ENCODE data around the gene SHISA7.
"Not testable (repeated sequence)": the region's sequence is repeated elsewhere in the genome, so short reads cannot be mapped to it uniquely, and the experiment has no call there.

Gene SHISA7

GRCh38 chr19:55409179-55409578 is 33.9 kb downstream of the SHISA7 start:
- DNase-seq = not testable (repeated sequence)

DNA sequence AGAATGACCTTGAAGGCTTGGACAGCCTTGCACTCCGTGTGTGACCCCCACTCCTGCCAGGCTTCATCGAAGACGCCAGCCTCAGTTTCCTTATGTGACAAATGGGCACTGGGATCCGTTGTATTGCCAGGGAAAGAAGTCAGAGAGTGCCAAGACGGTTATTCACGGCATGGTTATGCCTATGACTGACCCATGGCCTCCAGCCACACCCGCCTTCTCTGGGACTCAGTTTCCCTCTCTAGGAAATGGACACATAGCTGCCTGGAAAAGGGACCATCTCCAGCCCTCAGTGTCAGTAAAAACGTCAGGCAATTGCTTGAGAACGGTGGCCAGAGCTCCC is 34.6 kb downstream of the SHISA7 start:
- peak; percentile 60 for DNase-seq

DNA sequence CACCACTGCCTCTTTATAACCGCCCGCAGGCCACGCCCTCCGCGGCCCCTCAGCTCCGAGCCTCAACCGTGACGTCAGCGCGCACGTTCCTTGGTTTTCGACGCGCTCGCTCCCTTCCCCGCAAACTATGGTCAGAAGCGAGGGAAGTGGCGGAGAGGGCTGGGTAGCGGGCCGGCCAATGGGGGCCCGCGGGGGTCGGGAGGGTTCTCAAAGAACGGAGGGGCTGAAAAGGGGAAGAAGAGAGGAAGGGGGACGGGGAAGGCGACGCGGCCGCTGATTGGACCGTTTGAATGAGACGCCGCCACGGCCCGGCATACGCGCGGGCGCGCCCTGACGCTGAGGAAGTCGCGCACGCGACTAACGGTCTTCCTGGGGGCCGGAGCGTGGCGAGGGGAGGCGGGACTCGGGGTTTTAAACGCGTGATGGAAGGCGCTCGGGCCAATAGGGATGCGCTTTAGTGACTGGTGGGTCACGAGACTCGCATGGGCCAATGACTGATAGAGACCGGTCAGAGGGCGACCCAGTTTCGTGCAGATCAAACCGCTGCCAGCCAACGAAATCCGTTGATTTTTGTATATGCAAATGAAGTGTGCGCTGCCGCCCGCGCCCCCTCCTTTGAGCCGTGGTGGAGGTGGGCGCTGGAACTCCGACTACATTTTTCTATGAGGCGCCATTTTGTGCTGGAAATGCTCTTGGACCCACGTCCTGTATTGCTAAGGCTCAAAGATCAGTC is 35.1 kb downstream of the SHISA7 start:
- DNase-seq = peak; percentile 100

DNA sequence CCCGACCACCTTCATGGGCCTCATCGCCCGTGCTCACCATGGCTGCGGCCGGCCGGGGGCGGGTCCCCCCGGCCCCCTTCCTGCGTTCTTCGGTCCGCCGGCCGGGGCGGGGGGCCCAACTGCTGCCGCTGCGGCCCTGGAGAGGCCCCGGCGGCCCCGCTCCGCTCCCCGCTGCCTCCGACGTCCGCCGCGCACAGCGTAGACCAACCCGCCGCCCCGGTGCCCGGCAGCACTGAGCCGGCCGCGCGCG is 35.6 kb downstream of the SHISA7 start, which contains the start of gene UBE2S:
Gene UBE2S (minus strand): TSS at position 239 of the 250 bp plus-strand sequence. CDS start 199 bp downstream, at position 40.
- DNase-seq = not testable (repeated sequence)

DNA sequence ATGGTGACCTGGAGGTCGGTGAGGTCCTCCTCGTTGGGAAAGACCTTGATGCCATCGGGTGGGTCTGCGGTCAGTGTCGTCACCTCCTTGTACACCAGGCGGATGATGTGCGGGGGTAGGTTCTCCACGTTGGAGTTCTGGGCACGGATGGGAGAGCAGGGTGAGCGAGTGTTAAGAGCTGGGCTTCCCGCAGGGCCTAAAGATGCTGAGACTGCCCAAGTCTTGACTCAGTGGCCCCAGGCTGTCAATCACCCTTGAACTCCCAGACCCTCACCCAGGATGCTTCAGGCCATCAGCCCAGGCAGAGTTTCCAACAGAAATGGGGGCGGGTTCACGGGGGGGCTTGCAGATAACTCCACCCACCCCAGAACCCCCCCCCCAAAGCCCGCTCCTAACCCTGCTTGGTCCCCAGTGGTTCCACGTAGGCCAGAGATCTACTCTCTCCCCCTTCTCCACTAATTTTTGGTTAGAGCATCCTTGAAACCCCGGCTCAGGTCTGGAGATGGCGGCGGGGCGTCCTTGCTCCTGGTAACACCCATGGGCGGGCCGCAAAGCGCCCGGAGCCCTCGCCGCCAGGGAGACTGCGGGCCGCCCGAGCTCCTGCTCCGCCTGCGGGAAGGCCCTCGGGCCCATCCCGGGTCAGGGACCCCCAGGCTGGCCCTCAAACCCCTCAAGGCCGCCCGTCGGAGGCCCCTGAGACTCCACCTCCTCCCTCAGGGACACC is 36.1 kb downstream of the SHISA7 start:
- no peak for DNase-seq

DNA sequence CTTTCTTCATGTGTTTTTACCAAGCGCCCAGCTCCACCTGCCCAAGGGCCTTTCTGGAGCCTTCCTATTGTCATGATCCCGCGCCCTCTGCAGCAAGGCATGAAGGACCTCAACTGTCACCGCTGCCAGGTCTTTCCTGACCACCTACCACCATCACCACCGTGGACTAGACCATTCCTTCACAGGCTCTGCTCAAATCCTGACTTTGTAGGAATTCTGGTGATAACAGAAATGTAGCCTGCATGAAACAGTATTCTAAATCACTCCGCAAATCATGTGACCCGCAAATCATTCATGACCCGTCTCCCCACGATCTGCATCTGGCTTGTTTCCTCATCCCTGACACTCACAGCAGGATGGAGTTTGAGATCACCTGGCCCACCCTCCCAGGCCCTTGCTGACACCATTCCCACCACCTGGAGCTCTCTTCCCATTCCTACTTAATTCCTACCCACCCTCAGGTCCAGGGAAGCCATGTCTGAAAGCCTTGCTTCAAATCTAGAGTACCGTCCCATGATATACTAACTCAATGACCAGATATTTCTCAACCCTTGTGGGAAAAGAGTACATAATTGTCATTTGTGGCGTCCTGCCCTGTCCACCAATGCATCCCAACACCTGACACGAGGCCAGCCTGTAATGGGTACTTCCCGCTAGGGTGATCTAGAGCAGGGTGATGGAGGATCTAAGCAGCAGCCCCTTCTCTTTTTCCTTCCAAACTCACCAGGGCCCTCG is 36.8 kb downstream of the SHISA7 start:
- no peak for DNase-seq

DNA sequence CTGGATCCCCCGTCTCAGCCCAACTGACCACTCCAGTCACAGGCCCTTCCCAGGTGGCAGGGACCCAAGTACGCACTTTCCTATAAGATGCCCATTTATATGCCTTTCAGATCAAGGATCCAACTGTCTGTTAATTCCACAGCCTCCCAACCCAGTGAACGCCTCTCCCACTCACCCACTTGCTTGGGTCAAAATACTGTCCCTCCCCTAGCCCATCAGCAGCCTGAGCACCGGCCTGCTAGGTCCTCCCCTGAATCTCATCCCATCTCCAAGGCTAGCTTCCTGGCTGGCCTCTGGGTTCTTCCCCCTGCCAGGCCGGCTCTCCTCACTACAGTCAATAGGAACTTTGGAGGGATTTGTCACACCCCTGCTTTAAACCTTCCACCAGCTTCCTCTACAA is 37.5 kb downstream of the SHISA7 start:
- no peak for DNase-seq

- DNase-seq = no peak
Measured at GRCh38 chr19:55402509-55402908, 40.6 kb downstream of the SHISA7 start.

DNA sequence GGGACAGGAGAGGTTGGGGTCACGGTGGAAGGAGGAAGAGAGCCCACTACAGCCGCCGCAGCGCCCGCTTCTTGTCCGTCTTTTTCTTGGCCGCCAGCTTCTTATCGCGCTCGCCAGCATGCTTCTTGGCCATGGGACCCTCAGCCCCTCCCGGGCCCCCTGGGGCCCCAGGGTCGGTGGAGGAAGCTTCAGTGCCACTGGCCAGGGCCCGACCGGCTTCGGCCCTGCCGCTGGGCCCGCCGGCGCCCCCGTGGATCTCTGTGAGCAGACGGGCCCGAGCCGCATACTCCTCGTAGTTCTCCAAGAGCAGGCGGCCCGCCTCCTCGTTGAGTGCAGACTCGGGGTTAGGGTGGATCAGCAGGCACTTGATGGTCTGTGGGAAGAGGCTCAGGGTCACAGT is 41.7 kb downstream of the SHISA7 start:
- not testable (repeated sequence) for DNase-seq

DNA sequence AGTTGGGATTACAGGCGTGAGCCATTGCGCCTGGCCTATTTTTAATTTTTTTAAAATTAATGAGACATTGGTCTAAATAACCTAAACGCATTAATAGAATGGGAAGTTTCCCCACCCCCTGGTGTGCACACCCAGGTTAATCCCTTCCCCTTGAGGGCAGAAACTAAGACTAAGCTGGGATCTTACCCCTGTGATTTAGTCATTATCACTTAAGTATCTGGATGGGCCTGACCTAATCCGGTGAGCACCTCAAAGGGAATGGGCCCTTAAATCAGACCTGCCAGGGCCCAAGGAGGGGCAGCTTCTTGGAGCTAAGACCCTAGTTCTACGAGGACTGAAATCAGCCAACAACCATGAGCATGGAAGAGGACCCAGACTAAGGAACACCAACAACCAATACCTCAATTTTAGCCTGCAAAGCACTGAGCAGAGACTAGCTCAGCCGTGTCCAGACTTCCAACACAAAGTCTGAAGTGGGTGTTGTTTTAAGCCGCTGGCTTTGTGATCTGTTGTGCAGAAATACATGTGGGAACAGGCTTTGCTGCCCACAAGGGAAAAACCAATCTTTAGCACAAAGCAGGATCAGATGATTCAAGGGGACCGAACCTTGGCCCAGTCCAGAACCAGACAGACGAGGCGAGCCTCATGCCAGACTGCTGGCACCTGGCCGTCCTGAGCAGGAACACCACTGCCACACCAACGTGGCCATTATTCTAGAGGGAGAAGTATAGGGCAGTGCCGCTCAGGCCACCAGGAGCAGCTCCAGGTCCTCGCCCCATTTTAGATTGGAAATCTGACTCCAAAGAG is 42.6 kb downstream of the SHISA7 start:
- no peak for DNase-seq

GRCh38 chr19:55398200-55398925 is 44.7 kb downstream of the SHISA7 start:
- DNase-seq = no peak

DNA sequence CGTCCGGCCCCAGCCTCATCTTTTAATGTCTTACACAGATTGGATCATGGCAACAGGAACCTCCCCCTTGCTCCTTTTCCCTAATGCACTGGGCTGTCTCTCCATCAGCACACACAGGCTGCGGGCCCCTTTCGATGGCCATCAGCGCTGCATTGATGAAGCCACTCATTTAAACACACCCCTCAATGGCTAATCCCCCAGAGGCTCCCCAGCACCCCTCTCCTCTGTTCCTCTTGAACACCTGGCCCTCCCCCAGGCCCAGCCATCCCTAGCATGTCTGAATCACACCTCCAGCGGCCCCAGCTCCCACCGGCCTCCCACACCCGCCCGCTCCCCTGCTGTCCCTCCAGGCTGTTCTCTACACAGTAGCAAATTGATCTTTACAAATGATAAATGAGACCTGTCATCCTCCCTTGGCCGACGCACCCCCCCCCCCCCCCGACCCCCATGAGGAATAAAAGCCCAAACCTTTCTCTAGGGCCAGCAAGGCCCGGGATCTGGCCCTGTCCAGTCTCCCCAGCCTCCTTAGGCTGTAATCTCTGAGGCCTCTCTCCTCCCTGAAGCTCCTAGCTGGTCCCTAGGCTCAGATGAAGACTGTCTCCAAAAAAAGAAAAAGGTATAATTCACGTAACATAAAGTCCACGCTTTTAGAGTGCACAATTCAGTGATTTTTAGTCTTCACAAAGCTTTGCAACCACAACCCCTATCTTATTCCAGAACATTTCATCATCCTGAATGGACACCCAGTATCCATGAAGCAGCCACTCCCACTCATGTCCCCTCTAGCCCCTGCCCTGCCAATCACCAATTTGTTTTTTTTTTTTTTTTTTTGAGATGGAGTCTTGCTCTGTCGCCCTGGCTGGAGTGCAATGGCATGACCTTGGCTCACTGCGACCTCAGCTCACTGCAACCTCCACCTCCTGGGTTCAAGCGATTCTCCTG is 50.0 kb downstream of the SHISA7 start:
- DNase-seq = no peak

- DNase-seq = no peak
Measured at GRCh38 chr19:55391702-55392615, 51.1 kb downstream of the SHISA7 start.

DNA sequence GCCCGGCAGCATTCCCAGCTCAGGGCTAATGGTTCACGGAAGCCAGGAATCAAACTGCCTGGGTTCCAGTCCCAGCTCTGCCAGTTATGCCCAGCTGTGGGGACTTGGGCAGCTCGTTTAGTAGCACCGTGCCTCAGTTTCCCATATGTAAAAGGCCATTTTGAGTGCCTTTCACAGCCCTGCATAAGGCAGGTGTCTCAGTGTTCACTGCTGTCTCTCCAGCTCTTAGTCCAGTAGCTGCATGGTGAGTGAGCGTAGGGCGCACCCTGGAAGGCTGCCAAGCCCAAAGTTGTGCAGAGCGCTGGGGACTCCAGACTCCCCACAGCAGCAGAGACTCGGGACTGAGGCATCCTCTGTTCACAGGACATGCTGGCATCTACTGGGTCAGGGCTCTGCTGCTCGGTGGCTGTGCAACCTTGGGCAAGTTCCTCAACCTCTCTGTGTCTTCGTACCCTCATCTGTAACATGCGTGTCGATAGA is 51.9 kb downstream of the SHISA7 start:
- DNase-seq = no peak

DNA sequence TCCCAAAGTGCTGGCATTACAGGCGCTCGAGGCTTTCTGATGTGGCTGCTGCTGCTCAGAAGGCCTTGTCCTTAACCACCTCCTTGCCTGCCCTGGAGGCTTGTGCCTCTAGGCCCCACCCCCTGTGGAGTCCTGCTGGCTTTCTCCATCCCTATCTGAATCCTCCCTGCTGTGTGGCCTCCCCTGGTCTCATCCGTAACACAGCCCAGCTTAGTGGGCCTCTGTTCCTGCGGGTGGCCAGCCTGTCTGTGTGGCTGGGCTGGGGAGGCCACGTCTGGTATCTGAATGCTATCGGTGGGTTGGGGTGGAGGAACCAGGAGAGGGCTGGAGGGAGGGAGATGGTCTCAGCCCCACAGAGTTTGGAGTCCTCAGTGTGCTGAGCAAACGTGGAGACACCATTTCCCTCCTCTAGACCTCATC is 52.6 kb downstream of the SHISA7 start:
- DNase-seq = no peak

DNA sequence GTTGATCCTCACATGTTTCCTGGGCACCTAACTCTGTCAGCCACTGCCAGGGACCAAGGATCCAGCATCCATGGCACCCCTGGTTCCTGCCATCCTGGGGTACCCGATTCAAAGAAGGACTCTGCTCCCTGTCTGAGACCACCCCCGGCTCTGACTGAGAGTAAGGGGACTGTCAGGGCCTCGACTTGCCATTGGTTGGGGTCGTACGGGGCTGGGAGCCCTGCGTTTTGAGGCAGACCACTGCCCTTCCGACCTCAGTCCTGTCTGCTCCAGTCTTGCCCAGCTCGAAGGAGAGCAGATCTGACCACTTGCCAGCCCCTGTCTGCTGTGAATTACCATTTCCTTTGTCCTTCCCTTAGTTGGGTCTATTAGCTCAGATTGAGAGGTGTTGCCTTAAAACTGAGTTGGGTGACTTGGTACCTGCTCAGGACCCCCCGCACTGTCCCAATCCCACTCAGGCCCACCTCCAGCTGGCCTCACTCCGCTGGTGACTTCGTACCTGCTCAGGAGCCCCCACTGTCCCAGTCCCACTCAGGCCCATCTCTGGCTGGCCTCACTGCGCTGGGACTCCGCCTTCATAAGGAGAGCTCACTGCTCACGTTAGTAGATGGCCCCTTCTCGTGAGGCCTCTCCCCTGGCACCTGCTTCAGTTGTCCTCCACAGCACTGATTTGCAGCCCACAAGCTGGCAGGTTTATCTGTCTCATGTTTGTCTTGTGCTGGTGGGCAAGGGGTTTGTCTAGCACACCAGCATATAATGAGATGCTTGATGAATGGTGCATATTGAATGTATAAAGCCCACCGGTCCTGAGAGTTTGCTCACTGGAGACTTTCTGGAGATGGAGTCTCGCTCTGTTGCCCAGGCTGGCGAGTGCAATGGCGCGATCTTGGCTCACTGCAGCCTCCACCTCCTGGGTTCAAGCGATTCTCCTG is 53.4 kb downstream of the SHISA7 start:
- DNase-seq = no peak

GRCh38 chr19:55387736-55388497 is 55.2 kb downstream of the SHISA7 start:
- DNase-seq = no peak

DNA sequence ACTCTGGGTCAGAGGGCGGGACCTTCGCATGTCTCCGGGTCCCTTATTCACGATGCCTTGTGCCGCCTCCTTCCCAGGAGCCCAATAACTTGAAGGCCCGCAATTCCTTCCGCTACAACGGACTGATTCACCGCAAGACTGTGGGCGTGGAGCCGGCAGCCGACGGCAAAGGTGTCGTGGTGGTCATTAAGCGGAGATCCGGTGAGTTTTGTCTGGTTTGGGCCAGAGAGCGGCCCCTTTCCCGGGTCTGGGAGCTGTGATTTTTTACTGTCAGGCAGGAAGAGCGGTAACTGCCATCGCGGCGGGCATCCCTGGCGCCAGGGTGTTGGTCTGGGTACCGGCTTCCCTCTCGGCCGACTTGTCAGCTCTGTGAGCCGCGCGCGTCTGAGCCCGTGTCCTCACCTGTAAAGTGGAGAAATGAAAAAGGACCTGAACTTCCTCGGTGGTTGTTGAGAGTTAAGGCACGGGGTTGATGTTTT is 56.6 kb downstream of the SHISA7 start:
- no peak for DNase-seq
